Mammary epithelial cell (primary cell): ENCODE data around the gene MGST1.

Source experiments
- CTCF ChIP-seq, 2 donors: IDR thresholded peaks in 1 of 2; conservative IDR thresholded peaks in 1 of 2; 2 replicates each; pipeline ENCODE4 v1.5.1; 2011 to 2012; ENCODE audit warnings: inconsistent platforms in 2 of 2, low read length in 2 of 2, mild to moderate bottlenecking in 2 of 2, control low read depth in 1 of 2, low read depth in 1 of 2; ENCODE audit not compliant: insufficient read depth in 1 of 2; ENCODE audit errors: extremely low read depth in 1 of 2
- EZH2 ChIP-seq: IDR thresholded peaks from 2 replicates; pipeline ENCODE4 v1.6.1; 2012; ENCODE audit warnings: low read length, inconsistent platforms, borderline replicate concordance

- TF ChIP-seq CTCF (conservative IDR thresholded peaks at IDR 0.05 in 1 of 2, IDR thresholded peaks at IDR 0.05 in 1 of 2; ENCODE audit: extremely low read depth in 1 of 2, insufficient read depth in 1 of 2, low read depth in 1 of 2, low read length in 2 of 2) = no peak
- no peak for TF ChIP-seq EZH2
Measured at GRCh38 chr12:16344269-16344668, 3.2 kb upstream of the MGST1 start.
